HUES64 (cell line): Measurements from ENCODE around the gene SETD1B.

Source experiments
- H3K27ac ChIP-seq: 2 replicates; pipeline ENCODE4 v1.7.0; 2013; ENCODE audit warnings: low read depth, low read length, inconsistent platforms
- H3K27me3 ChIP-seq: 2 replicates; pipeline ENCODE4 v1.6.1; 2013; ENCODE audit warnings: mild to moderate bottlenecking, low read length; ENCODE audit not compliant: insufficient read depth
- H3K36me3 ChIP-seq: 2 replicates; pipeline ENCODE4 v1.6.1; 2013; ENCODE audit warnings: mild to moderate bottlenecking, low read length; ENCODE audit not compliant: insufficient read depth
- H3K4me1 ChIP-seq: 2 replicates; pipeline ENCODE4 v1.6.1; 2013; ENCODE audit warnings: mild to moderate bottlenecking, low read length, moderate library complexity; ENCODE audit not compliant: insufficient read depth
- H3K4me3 ChIP-seq: 2 replicates; pipeline ENCODE4 v1.5.1; 2013; ENCODE audit warnings: mild to moderate bottlenecking, low read length, moderate library complexity
- H3K9ac ChIP-seq: 2 replicates; pipeline ENCODE4 v1.6.1; 2013; ENCODE audit warnings: mild to moderate bottlenecking, low read depth, low read length
- H3K9me3 ChIP-seq: 2 replicates; pipeline ENCODE4 v1.6.1; 2013; ENCODE audit warnings: low read depth, low read length; ENCODE audit not compliant: insufficient read depth
- WGBS: fragments of 150-250, 120-280 bp; methylation state at CpG from one replicate; pipeline ENCODE4 v1.1.7; 2013; ENCODE audit warnings: missing lambda C conversion rate; 5-methylcytosine and 5-hydroxymethylcytosine counted together

Gene SETD1B

GRCh38 chr12:121812320-121812871 is 8.6 kb downstream of the SETD1B start:
- 9% methylated on average over 26 of the region's 26 CpGs for WGBS
- Histone ChIP-seq H3K27ac (peak overlapping the region; percentile 84), H3K9me3 (no peaks in the 10 kb centered on the region), H3K4me3 (peak overlapping the region; percentile 77), H3K4me1 (peaks cover 7% of the 10 kb centered on the region), H3K27me3 (no peaks in the 10 kb centered on the region), H3K9ac (peak overlapping the region; percentile 72), H3K36me3 (peaks cover 64% of the 10 kb centered on the region)

- no peaks in the 10 kb centered on the region for H3K27me3 ChIP-seq
- no peak overlapping the region for H3K9ac ChIP-seq
- no peak overlapping the region for H3K27ac ChIP-seq
- H3K4me3 ChIP-seq = peak overlapping the region; percentile 77
- WGBS = 77% methylated on average over 25 of the region's 25 CpGs
- no peaks in the 10 kb centered on the region for H3K9me3 ChIP-seq
- H3K4me1 ChIP-seq = peaks cover 6% of the 10 kb centered on the region; the same call in 1 of the 2 replicates
- peaks cover 66% of the 10 kb centered on the region for H3K36me3 ChIP-seq
Observed at GRCh38 chr12:121812921-121813896, 9.4 kb downstream of the SETD1B start.

- 94% methylated on average over 9 of the region's 14 CpGs for WGBS
- peaks cover 59% of the 10 kb centered on the region for H3K36me3 ChIP-seq
Observed at GRCh38 chr12:121813951-121814350, 10.1 kb downstream of the SETD1B start.

DNA sequence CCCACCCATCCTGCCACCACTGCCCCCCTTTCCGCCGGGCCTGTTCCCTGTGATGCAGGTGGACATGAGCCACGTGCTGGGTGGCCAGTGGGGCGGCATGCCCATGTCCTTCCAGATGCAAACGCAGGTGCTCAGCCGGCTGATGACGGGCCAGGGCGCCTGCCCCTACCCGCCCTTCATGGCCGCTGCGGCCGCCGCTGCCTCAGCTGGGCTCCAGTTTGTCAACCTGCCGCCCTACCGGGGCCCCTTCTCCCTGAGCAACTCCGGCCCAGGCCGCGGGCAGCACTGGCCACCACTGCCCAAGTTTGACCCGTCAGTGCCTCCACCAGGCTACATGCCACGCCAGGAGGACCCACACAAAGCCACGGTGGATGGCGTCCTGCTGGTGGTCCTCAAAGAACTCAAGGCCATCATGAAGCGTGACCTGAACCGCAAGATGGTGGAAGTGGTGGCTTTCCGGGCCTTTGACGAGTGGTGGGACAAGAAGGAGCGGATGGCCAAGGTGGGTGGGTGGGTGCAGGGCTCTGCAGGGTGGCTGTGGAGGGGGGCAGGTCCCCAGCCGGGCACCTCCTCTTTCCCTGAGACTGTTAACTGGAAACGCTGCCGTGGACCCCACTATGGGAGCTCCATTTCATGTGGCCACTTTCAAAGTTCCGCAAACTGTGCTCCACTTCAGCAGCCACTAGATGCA is 10.8 kb downstream of the SETD1B start:
- 96% methylated on average over 31 of the region's 31 CpGs for WGBS
- Histone ChIP-seq H3K4me3 (no peak overlapping the region), H3K4me1 (peaks cover 6% of the 10 kb centered on the region; the same call in 1 of the 2 replicates), H3K9ac (no peak overlapping the region), H3K9me3 (no peaks in the 10 kb centered on the region), H3K27ac (no peak overlapping the region), H3K36me3 (peaks cover 58% of the 10 kb centered on the region), H3K27me3 (no peaks in the 10 kb centered on the region)

More at GRCh38 chr12:121813951-121814350, 10.1 kb downstream of the SETD1B start:
- Histone ChIP-seq H3K27me3 (no peaks in the 10 kb centered on the region), H3K27ac (no peak overlapping the region), H3K9me3 (no peaks in the 10 kb centered on the region), H3K4me1 (peaks cover 6% of the 10 kb centered on the region; the same call in 1 of the 2 replicates), H3K9ac (no peak overlapping the region), H3K4me3 (no peak overlapping the region)

GRCh38 chr12:121815263-121815662 is 11.5 kb downstream of the SETD1B start:
- peaks cover 6% of the 10 kb centered on the region; the same call in 1 of the 2 replicates for H3K4me1 ChIP-seq

DNA sequence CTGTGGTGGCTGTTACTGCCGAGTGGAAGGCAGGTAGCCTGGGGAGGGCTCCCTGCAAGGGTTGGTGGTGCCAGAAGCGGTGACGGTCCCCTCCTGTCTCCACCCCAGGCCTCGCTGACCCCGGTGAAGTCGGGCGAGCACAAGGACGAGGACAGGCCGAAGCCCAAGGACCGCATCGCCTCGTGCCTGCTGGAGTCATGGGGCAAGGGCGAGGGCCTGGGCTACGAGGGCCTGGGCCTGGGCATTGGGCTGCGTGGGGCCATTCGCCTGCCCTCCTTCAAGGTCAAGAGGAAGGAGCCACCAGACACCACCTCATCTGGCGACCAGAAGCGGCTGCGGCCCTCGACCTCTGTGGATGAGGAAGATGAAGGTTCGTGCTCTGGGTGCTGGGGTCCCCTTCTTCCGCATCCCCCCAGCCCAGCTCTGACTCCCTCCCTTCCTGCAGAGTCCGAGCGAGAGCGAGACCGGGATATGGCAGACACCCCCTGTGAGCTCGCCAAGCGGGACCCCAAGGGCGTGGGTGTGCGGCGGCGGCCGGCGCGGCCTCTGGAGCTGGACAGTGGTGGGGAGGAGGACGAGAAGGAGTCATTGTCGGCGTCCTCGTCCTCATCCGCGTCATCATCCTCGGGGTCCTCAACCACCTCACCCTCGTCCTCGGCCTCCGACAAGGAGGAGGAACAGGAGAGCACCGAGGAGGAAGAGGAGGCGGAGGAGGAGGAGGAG is 13.3 kb downstream of the SETD1B start:
- Histone ChIP-seq H3K27me3 (no peaks in the 10 kb centered on the region), H3K4me1 (no peaks in the 10 kb centered on the region), H3K9ac (no peak overlapping the region), H3K9me3 (no peaks in the 10 kb centered on the region), H3K36me3 (peaks cover 69% of the 10 kb centered on the region), H3K4me3 (no peak overlapping the region), H3K27ac (no peak overlapping the region)
- 96% methylated on average over 41 of the region's 47 CpGs for WGBS

More at GRCh38 chr12:121815263-121815662, 11.5 kb downstream of the SETD1B start:
- H3K9me3 ChIP-seq = no peaks in the 10 kb centered on the region
- no peak overlapping the region for H3K4me3 ChIP-seq
- no peak overlapping the region for H3K9ac ChIP-seq
- 93% methylated on average over 8 of the region's 8 CpGs for WGBS
- peaks cover 59% of the 10 kb centered on the region for H3K36me3 ChIP-seq
- H3K27ac ChIP-seq = no peak overlapping the region
- H3K27me3 ChIP-seq = no peaks in the 10 kb centered on the region

DNA sequence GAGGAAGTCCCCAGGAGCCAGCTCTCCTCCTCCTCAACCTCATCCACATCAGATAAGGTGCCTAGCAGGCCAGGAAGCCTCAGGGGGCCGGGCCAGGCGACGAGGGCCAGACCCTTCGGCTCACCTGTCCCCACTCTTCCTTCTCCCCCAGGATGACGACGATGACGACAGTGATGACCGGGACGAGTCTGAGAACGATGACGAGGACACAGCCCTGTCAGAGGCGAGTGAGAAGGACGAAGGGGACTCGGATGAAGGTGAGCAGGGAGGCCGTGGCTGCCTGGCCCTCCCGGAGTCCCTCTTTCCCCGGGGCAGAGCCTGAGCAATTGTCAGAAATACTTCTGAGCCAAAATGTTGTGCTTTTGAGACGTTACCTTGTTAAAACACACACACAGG is 13.8 kb downstream of the SETD1B start:
- Histone ChIP-seq H3K27me3 (no peaks in the 10 kb centered on the region), H3K36me3 (peaks cover 74% of the 10 kb centered on the region), H3K4me1 (no peaks in the 10 kb centered on the region), H3K4me3 (no peak overlapping the region), H3K27ac (no peak overlapping the region), H3K9ac (no peak overlapping the region), H3K9me3 (no peaks in the 10 kb centered on the region)
- 96% methylated on average over 18 of the region's 18 CpGs for WGBS

DNA sequence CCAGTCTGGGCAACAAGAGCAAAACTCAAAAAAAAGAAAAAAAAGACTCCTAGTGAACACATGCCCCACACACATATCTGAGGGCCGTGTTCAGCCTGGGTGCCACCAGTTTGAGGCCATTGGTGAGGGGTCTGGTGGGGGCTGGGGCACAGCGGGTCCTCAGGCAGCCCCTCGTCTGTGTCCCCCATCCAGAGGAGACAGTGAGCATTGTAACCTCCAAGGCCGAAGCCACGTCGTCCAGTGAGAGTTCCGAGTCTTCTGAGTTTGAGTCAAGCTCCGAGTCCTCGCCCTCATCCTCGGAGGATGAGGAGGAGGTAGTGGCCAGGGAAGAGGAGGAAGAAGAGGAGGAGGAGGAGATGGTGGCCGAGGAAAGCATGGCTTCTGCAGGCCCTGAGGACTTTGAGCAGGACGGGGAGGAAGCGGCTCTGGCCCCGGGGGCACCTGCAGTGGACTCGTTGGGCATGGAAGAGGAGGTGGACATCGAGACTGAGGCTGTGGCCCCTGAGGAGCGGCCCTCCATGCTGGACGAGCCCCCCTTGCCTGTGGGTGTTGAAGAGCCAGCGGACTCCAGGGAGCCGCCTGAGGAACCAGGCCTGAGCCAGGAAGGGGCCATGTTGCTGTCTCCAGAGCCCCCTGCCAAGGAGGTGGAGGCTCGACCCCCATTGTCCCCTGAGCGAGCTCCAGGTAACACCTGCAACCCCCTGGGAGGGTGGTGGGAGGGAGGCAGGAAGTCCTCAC is 15.6 kb downstream of the SETD1B start:
- H3K36me3 ChIP-seq = peaks cover 80% of the 10 kb centered on the region
- H3K9me3 ChIP-seq = no peaks in the 10 kb centered on the region
- 95% methylated on average over 22 of the region's 22 CpGs for WGBS
- no peak overlapping the region for H3K4me3 ChIP-seq
- H3K9ac ChIP-seq = no peak overlapping the region
- H3K27me3 ChIP-seq = no peaks in the 10 kb centered on the region
- H3K4me1 ChIP-seq = no peaks in the 10 kb centered on the region
- no peak overlapping the region for H3K27ac ChIP-seq

GRCh38 chr12:121820056-121820455 is 16.2 kb downstream of the SETD1B start:
- H3K27ac ChIP-seq = no peak overlapping the region
- H3K9ac ChIP-seq = no peak overlapping the region
- H3K4me1 ChIP-seq = no peaks in the 10 kb centered on the region
- peaks cover 80% of the 10 kb centered on the region for H3K36me3 ChIP-seq
- no peak overlapping the region for H3K4me3 ChIP-seq
- 94% methylated on average over 7 of the region's 7 CpGs for WGBS
- no peaks in the 10 kb centered on the region for H3K27me3 ChIP-seq
- no peaks in the 10 kb centered on the region for H3K9me3 ChIP-seq

- 96% methylated on average over 39 of the region's 39 CpGs for WGBS
- no peak overlapping the region for H3K27ac ChIP-seq
- H3K36me3 ChIP-seq = peaks cover 76% of the 10 kb centered on the region
- H3K4me3 ChIP-seq = no peak overlapping the region
- H3K9ac ChIP-seq = no peak overlapping the region
- no peaks in the 10 kb centered on the region for H3K27me3 ChIP-seq
- no peaks in the 10 kb centered on the region for H3K4me1 ChIP-seq
- H3K9me3 ChIP-seq = no peaks in the 10 kb centered on the region
Observed at GRCh38 chr12:121822393-121823100, 18.7 kb downstream of the SETD1B start.
